Upper lobe of right lung (tissue), 1 donor: ENCODE data around the gene TMEM200A. TPM values are rescaled to one million over a fixed set of nuclear protein-coding genes. Genes with fewer than 3 reads are reported as not detected.
"Not testable (repeated sequence)": the region's sequence is repeated elsewhere in the genome, so short reads cannot be mapped to it uniquely, and the experiment has no call there.

Experiments
- ATAC-seq: fragments of 200-7000 bp; cut with Tn5 transposase; one replicate; pipeline ENCODE4 v1.9.1; 2020; ENCODE audit warnings: mild to moderate bottlenecking, moderate library complexity
- DNase-seq: peaks from one replicate; pipeline ENCODE4 v3.0.0-alpha.2; 2020
- H3K27ac ChIP-seq: fragments of 200-600 bp; one replicate; pipeline ENCODE4 v1.8.0; 2022
- H3K27me3 ChIP-seq: fragments of 200-600 bp; one replicate; pipeline ENCODE4 v1.8.0; 2022; ENCODE audit warnings: mild to moderate bottlenecking
- H3K36me3 ChIP-seq: fragments of 200-600 bp; one replicate; pipeline ENCODE4 v1.8.0; 2022
- H3K4me1 ChIP-seq: fragments of 200-600 bp; one replicate; pipeline ENCODE4 v1.8.0; 2022
- H3K4me3 ChIP-seq: fragments of 200-600 bp; one replicate; pipeline ENCODE4 v1.8.0; 2022; ENCODE audit warnings: mild to moderate bottlenecking
- H3K9me3 ChIP-seq: fragments of 200-600 bp; one replicate; pipeline ENCODE4 v1.8.0; 2022
- intact Hi-C: fragments of 100-400 bp; cut with DNase I; formaldehyde crosslinking; loops from one replicate; pipeline ENCODE4 v1.11.0; 2022
- total RNA-seq: library from RNA; stranded (reverse); fragmentation: NEBNext Ultra II Directional; extraction: Animal tissue kit (Norgen Biotek cat#: 25700); gene quantifications from one replicate; pipeline ENCODE4 v1.2.1, GENCODE V29; 2021
- TF ChIP-seq, protein P1 (sequence below): fragments of 200-600 bp; IDR thresholded peaks from one replicate; pipeline ENCODE4 v1.8.0; 2022; ENCODE audit warnings: antibody characterized with exemption
- donor health status: DM: no; HTN: yes; CAD: no; lungs with severe emphysema.

TMEM200A gene
- total RNA-seq, 1 donor from 2014 or later: 5.9 TPM

DNA sequence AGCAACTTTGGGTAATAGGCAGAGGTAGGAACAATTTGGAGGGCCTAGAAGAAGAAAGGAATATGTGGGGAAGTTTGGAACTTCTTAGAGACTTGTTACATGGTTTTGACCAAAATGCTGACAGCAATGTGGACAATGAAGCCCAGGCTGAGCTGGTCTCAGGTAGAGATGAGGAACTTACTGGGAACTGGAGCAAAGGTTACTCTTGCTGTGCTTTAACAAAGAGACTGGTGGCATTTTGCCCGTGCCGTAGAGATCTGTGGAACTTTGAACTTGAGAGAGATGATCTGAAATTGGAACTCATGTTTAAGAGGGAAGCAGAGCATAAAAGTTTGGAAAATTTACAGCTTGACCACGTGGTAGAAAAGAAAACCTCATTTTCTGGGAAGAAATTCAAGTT, 28.3 kb upstream of the TMEM200A start:
- no peaks in the 10 kb centered on the region for H3K27me3 ChIP-seq
- intact Hi-C loops: no loop called here
- TF ChIP-seq, protein P1, sequence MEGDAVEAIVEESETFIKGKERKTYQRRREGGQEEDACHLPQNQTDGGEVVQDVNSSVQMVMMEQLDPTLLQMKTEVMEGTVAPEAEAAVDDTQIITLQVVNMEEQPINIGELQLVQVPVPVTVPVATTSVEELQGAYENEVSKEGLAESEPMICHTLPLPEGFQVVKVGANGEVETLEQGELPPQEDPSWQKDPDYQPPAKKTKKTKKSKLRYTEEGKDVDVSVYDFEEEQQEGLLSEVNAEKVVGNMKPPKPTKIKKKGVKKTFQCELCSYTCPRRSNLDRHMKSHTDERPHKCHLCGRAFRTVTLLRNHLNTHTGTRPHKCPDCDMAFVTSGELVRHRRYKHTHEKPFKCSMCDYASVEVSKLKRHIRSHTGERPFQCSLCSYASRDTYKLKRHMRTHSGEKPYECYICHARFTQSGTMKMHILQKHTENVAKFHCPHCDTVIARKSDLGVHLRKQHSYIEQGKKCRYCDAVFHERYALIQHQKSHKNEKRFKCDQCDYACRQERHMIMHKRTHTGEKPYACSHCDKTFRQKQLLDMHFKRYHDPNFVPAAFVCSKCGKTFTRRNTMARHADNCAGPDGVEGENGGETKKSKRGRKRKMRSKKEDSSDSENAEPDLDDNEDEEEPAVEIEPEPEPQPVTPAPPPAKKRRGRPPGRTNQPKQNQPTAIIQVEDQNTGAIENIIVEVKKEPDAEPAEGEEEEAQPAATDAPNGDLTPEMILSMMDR: no peak
- DNase-seq (no peak), ATAC-seq (no peak)
- no peaks in the 10 kb centered on the region for H3K4me1 ChIP-seq
- no peaks in the 10 kb centered on the region for H3K9me3 ChIP-seq
- H3K4me3 ChIP-seq: no peak overlapping the region
- H3K36me3 ChIP-seq: no peaks in the 10 kb centered on the region
- H3K27ac ChIP-seq: no peak overlapping the region

DNA sequence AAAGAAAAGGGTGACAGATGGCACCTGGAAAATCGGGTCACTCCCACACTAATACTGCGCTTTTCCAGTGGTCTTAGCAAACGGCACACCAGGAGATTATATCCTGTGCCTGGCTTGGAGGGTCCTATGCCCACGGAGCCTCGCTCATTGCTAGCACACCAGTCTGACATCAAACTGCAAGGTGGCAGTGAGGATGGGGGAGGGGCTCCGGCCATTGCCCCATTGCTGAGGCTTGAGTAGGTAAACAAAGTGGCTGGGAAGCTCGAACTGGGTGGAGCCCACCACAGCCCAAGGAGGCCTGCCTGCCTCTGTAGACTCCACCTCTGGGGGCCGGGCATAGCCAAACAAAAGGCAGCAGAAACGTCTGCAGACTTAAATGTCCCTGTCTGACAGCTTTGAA, 19.5 kb upstream of the TMEM200A start:
- H3K36me3 ChIP-seq, ATAC-seq, H3K27me3 ChIP-seq, H3K4me1 ChIP-seq, H3K9me3 ChIP-seq, H3K4me3 ChIP-seq, H3K27ac ChIP-seq, intact Hi-C loops, DNase-seq: not testable (repeated sequence)

DNA sequence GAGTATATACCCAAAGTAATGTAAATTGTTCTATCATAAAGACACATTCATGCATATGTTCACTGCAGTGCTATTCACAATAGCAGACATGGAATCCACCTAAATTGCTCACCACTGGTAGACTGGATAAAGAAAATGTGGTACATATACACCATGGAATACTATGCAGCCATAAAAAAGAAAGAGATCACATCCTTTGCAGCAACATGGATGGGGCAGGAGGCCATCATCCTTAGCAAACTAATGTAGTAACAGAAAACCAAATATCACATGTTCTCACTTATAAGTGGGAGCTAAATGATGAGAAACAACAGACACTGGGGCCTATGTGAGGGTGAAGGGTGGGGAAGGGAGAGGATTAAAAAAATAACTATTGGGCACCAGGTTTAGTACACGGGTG, 11.5 kb upstream of the TMEM200A start:
- no peak overlapping the region for H3K27ac ChIP-seq

DNA sequence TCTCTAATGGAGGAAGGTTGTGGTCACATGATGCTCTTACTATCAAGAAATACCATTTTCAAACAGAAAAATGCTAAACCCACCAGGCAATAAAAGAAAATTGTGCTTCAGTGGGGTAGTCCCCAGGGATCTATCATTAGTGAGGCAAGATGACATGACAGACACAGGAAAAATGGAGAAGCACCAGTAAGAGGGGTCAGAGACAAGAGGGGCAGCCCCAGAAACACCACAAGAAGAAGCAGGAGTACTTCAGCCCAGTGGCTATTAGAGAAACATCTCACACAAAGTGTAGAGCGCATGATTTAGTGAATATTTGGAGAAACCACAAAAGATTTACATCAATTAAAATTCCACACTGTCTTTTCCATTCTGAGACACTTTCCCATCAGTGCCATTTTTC, 10.2 kb upstream of the TMEM200A start:
- no peaks in the 10 kb centered on the region for H3K9me3 ChIP-seq
- ATAC-seq (no peak), DNase-seq (no peak)
- no peak overlapping the region for H3K4me3 ChIP-seq
- no peaks in the 10 kb centered on the region for H3K27me3 ChIP-seq
- TF ChIP-seq, protein P1: no peak
- intact Hi-C loops: no loop called here
- H3K27ac ChIP-seq: no peak overlapping the region
- no peaks in the 10 kb centered on the region for H3K36me3 ChIP-seq
- H3K4me1 ChIP-seq: no peaks in the 10 kb centered on the region

More for the DNA sequence above, 11.5 kb upstream of the TMEM200A start:
- Histone ChIP-seq H3K4me3 (no peak overlapping the region), H3K36me3 (no peaks in the 10 kb centered on the region), H3K9me3 (no peaks in the 10 kb centered on the region), H3K4me1 (no peaks in the 10 kb centered on the region), H3K27me3 (no peaks in the 10 kb centered on the region)
- no peak for ATAC-seq
- intact Hi-C loops: no loop called here
- DNase-seq: no peak
- TF ChIP-seq, protein P1: no peak

DNA sequence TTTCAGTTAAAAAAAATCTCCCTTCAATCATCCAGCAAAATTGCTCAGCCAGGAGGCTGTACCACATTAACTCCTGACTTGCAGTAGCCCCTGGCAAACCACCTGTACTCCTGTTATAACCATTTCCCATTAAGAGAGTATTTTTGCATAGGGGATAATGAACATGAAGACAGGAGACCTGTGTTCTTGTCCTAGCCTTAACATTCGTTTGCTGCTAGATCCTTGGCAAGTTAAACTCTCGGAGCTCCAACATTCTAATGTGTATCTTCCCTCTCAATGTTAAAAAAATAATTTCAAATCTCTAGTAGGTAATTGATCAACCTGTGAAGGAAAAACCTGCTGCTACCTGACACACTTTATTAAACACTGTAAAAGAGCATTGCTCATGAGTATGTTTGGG, 8.4 kb upstream of the TMEM200A start:
- no peak for DNase-seq
- Histone ChIP-seq H3K4me1 (no peaks in the 10 kb centered on the region), H3K36me3 (no peaks in the 10 kb centered on the region), H3K27ac (no peak overlapping the region), H3K4me3 (no peak overlapping the region), H3K9me3 (no peaks in the 10 kb centered on the region), H3K27me3 (no peaks in the 10 kb centered on the region)
- no peak for ATAC-seq
- intact Hi-C loops: no loop called here
- TF ChIP-seq, protein P1: no peak

DNA sequence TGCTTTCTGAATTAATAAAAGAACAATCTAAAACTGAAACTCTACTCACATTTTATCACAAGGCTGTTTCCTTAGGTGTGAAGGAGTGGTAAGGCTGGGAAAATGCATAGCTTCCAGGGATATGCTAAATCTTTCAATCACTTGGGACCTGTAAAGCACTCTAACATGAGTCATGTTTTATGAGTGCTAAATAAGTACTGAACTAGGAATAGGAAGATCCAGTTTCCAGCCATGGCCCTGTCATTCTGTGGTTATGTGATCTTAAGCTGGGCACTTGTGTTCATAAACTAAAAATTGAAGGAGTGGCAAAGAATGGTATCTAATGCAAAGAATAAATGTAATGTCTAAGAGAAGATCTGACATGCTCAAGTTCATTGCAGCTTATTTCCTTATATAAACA, 6.1 kb upstream of the TMEM200A start:
- H3K27ac ChIP-seq: no peak overlapping the region
- H3K4me1 ChIP-seq: no peaks in the 10 kb centered on the region
- no peaks in the 10 kb centered on the region for H3K36me3 ChIP-seq
- intact Hi-C loops: no loop called here
- DNase-seq (no peak), ATAC-seq (no peak)
- TF ChIP-seq, protein P1: no peak
- H3K9me3 ChIP-seq: no peaks in the 10 kb centered on the region
- H3K4me3 ChIP-seq: no peak overlapping the region
- H3K27me3 ChIP-seq: peaks cover 8% of the 10 kb centered on the region
